Measurements from ENCODE around the gene ALPL.
"Not testable (repeated sequence)": the region's sequence is repeated elsewhere in the genome, so short reads cannot be mapped to it uniquely, and the experiment has no call there.

ALPL gene

GRCh38 chr1:21517161-21517589 is 8.0 kb downstream of the ALPL start:
- TF ChIP-seq, protein P1, sequence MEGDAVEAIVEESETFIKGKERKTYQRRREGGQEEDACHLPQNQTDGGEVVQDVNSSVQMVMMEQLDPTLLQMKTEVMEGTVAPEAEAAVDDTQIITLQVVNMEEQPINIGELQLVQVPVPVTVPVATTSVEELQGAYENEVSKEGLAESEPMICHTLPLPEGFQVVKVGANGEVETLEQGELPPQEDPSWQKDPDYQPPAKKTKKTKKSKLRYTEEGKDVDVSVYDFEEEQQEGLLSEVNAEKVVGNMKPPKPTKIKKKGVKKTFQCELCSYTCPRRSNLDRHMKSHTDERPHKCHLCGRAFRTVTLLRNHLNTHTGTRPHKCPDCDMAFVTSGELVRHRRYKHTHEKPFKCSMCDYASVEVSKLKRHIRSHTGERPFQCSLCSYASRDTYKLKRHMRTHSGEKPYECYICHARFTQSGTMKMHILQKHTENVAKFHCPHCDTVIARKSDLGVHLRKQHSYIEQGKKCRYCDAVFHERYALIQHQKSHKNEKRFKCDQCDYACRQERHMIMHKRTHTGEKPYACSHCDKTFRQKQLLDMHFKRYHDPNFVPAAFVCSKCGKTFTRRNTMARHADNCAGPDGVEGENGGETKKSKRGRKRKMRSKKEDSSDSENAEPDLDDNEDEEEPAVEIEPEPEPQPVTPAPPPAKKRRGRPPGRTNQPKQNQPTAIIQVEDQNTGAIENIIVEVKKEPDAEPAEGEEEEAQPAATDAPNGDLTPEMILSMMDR (conservative IDR thresholded peaks at IDR 0.05; ENCODE audit: control insufficient read depth, insufficient read depth, low read depth, low read length): no peak
- no peak overlapping the region for H3K4me3 ChIP-seq (ENCODE audit: control insufficient read depth, low read depth, low read length)

DNA sequence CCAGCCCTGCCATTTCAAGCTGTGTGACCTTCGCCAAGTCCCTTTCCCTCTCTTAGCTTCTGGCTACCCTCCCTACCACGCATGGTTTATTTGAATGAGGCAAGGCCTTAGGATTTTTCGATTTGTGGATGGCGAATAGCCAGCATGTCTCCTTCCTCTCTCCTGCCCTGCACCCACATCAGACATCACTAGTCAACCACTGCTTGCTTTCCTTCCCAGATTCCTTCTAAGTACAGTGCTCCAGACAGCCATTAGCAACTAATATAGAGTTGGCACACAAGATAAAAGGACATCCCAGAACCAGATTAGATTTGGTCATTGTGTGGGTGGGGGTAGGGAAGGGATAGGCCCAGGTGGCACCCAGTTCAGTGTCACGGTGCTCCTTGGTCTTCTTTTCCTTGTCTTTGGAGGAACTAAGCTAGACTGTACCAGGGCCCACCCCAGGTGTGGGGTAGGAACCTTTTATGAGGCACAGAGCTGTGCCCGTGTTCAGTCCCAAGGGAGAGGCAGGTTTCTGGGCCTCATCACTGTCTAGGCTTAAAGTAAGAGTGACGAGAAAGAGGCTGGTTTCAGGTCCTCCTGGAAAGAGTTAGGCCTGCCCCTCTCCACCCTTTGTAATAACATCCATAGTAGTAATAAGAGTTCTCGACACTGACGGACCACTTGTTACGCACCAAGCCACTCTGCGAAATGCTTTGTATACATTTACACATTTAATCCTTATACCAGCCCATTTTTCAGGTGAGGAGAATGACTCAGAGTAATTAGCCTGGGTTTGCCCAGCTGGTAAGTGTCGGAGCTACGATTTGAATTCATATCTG is 8.6 kb downstream of the ALPL start:
- H3K4me3 ChIP-seq (ENCODE audit: control insufficient read depth, low read depth, low read length): no peak overlapping the region
- TF ChIP-seq, protein P1 (conservative IDR thresholded peaks at IDR 0.05; ENCODE audit: control insufficient read depth, insufficient read depth, low read depth, low read length): no peak
- no peak for DNase-seq (ENCODE audit: low read depth)

More at GRCh38 chr1:21517161-21517589, 8.0 kb downstream of the ALPL start:
- no peak for DNase-seq (ENCODE audit: low read depth)

- H3K4me3 ChIP-seq (ENCODE audit: control insufficient read depth, low read depth, low read length): no peak overlapping the region
- DNase-seq (ENCODE audit: low read depth): no peak
- TF ChIP-seq, protein P1 (conservative IDR thresholded peaks at IDR 0.05; ENCODE audit: control insufficient read depth, insufficient read depth, low read depth, low read length): no peak
These were observed 9.7 kb downstream of the ALPL start for GRCh38 chr1:21518774-21519455.

GRCh38 chr1:21519486-21520070 is 10.4 kb downstream of the ALPL start:
- not testable (repeated sequence) for H3K4me3 ChIP-seq (ENCODE audit: control insufficient read depth, low read depth, low read length); DNase-seq (ENCODE audit: low read depth)

GRCh38 chr1:21520899-21521716 is 11.9 kb downstream of the ALPL start:
- DNase-seq (ENCODE audit: low read depth): peak; percentile 45
- no peak overlapping the region for H3K4me3 ChIP-seq (ENCODE audit: control insufficient read depth, low read depth, low read length)
- TF ChIP-seq, protein P1 (conservative IDR thresholded peaks at IDR 0.05; ENCODE audit: control insufficient read depth, insufficient read depth, low read depth, low read length): no peak

DNA sequence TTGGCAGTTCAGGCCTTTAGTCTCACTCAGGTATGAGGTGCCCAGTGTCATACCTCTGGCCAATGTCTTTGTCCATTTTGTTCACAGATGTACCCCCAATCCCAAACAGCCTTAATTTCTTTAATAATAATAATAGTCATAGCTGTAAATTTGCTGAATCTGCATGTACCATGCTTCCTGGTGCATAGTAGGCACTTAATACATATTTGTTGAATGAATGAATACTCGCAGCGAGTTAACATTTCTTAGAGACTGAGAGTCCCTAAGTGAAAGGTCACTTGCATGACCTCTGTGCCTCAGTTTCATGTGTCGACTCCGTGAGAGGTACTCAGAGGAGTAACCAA is 12.5 kb downstream of the ALPL start:
- H3K4me3 ChIP-seq (ENCODE audit: control insufficient read depth, low read depth, low read length): no peak overlapping the region
- TF ChIP-seq, protein P1 (conservative IDR thresholded peaks at IDR 0.05; ENCODE audit: control insufficient read depth, insufficient read depth, low read depth, low read length): no peak
- no peak for DNase-seq (ENCODE audit: low read depth)

Measured in fibroblast of mammary gland (primary cell).